Measurements from ENCODE around the gene SDC3. TPM values are rescaled to one million over a fixed set of nuclear protein-coding genes. Genes with fewer than 3 reads are reported as not detected.
"Not testable (repeated sequence)": the region's sequence is repeated elsewhere in the genome, so short reads cannot be mapped to it uniquely, and the experiment has no call there.

SDC3 gene
- total and polyA plus RNA-seq, 2 of the 8 experiments (the other 6 are each of a cell fraction or from before 2014, with no cell fraction given) = 7.0 to 27.0 TPM

GRCh38 chr1:30949487-30949838, 40.9 kb upstream of the SDC3 start:
- FAIRE-seq; POLR2A ChIA-PET (ENCODE audit: partially characterized antibody); H2BK15ac ChIP-seq (ENCODE audit: low read length); H3K4me1 ChIP-seq (replicated peaks in 1 of 4; ENCODE audit: control insufficient read depth in 3 of 4, insufficient read depth in 4 of 4, low read length in 3 of 4); H3K18ac ChIP-seq (ENCODE audit: extremely low read depth, low read length); H3K27me3 ChIP-seq (replicated peaks in 1 of 4; ENCODE audit: control insufficient read depth in 3 of 4, extremely low read depth in 1 of 4, insufficient read depth in 3 of 4, low read length in 3 of 4); H3K4me2 ChIP-seq (ENCODE audit: insufficient read depth in 1 of 2, low read depth in 2 of 2, low read length in 2 of 2); H3K4ac ChIP-seq (replicated peaks; ENCODE audit: insufficient read length, low read depth, low read length); H3K23me2 ChIP-seq (ENCODE audit: low read depth, low read length); H2BK120ac ChIP-seq (replicated peaks; ENCODE audit: low read depth, low read length); H2AFZ ChIP-seq (ENCODE audit: low read length); H3K56ac ChIP-seq (replicated peaks; ENCODE audit: insufficient read length, low read depth, low read length); H4K5ac ChIP-seq (ENCODE audit: insufficient read length, low read depth, low read length); H3K4me3 ChIP-seq (ENCODE audit: extremely low read depth in 1 of 4, insufficient read depth in 2 of 4, low read depth in 3 of 4, low read length in 4 of 4); H3K9me3 ChIP-seq (ENCODE audit: insufficient read depth in 2 of 2, low read depth in 1 of 2, low read length in 1 of 2); H4K91ac ChIP-seq (replicated peaks; ENCODE audit: insufficient read length, low read length); H3K9ac ChIP-seq (replicated peaks in 1 of 4; ENCODE audit: extremely low read depth in 1 of 4, low read depth in 3 of 4, low read length in 3 of 4); H4K8ac ChIP-seq (ENCODE audit: extremely low read depth, insufficient read depth, low read length); H2BK20ac ChIP-seq (ENCODE audit: low read length); H3K79me1 ChIP-seq (ENCODE audit: low read depth, low read length); H3K14ac ChIP-seq (ENCODE audit: insufficient read length); H3K23ac ChIP-seq (ENCODE audit: insufficient read length); H2AK5ac ChIP-seq (ENCODE audit: low read depth, low read length); DNase-seq (ENCODE audit: low read depth in 1 of 2, low spot score in 2 of 2); H2BK12ac ChIP-seq (ENCODE audit: low read depth, low read length); H2BK5ac ChIP-seq (ENCODE audit: low read depth, low read length); H3K27ac ChIP-seq (ENCODE audit: low read depth, low read length): not testable (repeated sequence)
- H3K36me3 ChIP-seq (ENCODE audit: control insufficient read depth in 2 of 4, insufficient read depth in 4 of 4, low read length in 3 of 4) = peaks cover 29 to 87% (median 68%) of the 10 kb centered on the region in 4 experiments
- 100% methylated on average over 1 of the region's 1 CpG; no CpG with 5 or more reads in 1 of the 2 experiments for WGBS, 2 experiments (ENCODE audit: extremely low coverage in 1 of 2, insufficient coverage in 1 of 2, insufficient read length in 1 of 2, insufficient replicate concordance in 2 of 2, low coverage in 1 of 2, low lambda C conversion rate in 2 of 2, missing lambda C conversion rate in 1 of 2)
- CTCF ChIA-PET (ENCODE audit: partially characterized antibody) = interaction anchor here (0.9 kb wide), 1 partner anchor 11 kb away, joined by 3 read pairs; no protein-coding TSS in a partner anchor
- H4K20me1 ChIP-seq (replicated peaks in 1 of 2; ENCODE audit: control insufficient read depth in 1 of 2, insufficient read depth in 2 of 2, low read length in 2 of 2) = peaks cover 2 to 12% of the 10 kb centered on the region in 2 experiments
- H3K79me2 ChIP-seq (ENCODE audit: control insufficient read depth in 1 of 2, insufficient read depth in 2 of 2, low read length in 2 of 2) = peaks cover 0 to 12% of the 10 kb centered on the region in 2 experiments; a peak in 2 of 4 replicates
